DND-41 (cell line): Measurements from ENCODE around the gene UST.

Source experiments
- ATAC-seq: fragments of 200-7000 bp; cut with Tn5 transposase; 3 replicates; pipeline ENCODE4 v1.9.1; 2021; ENCODE audit warnings: low read depth; ENCODE audit not compliant: insufficient read depth
- DNase-seq: peaks from one replicate; pipeline ENCODE4 v3.0.0-alpha.2; 2020
- H2AFZ ChIP-seq: 2 replicates; pipeline ENCODE4 v1.6.0; 2012; ENCODE audit warnings: low read depth, low read length
- H3K27ac ChIP-seq: 2 replicates; pipeline ENCODE4 v1.5.1; 2012; ENCODE audit warnings: low read length, inconsistent platforms
- H3K27me3 ChIP-seq: fragments of 200-600 bp; sonication (generic); 2 replicates; pipeline ENCODE4 v1.6.0; 2012; ENCODE audit warnings: low read length, mild to moderate bottlenecking, inconsistent platforms; ENCODE audit not compliant: insufficient read depth, poor library complexity
- H3K36me3 ChIP-seq: 2 replicates; pipeline ENCODE4 v1.5.1; 2012; ENCODE audit warnings: low read length, inconsistent platforms; ENCODE audit not compliant: insufficient read depth
- H3K4me1 ChIP-seq: 2 replicates; pipeline ENCODE4 v1.5.1; 2012; ENCODE audit warnings: mild to moderate bottlenecking, low read length; ENCODE audit not compliant: insufficient read depth
- H3K4me2 ChIP-seq: 2 replicates; pipeline ENCODE4 v1.6.0; 2012; ENCODE audit warnings: mild to moderate bottlenecking, moderate library complexity, low read length, inconsistent platforms; ENCODE audit not compliant: insufficient read depth
- H3K4me3 ChIP-seq, 2 experiments: fragments of 200-600 bp in 1 of 2; shearing (Covaris generic) in 1 of 2; 2 replicates each; pipeline ENCODE4 v1.5.1; 2012 to 2016; ENCODE audit warnings: inconsistent platforms in 2 of 2, low read length in 2 of 2, mild to moderate bottlenecking in 2 of 2, low read depth in 1 of 2, moderate library complexity in 1 of 2
- H3K79me2 ChIP-seq: 2 replicates; pipeline ENCODE4 v1.6.0; 2012; ENCODE audit warnings: low read length, inconsistent platforms; ENCODE audit not compliant: insufficient read depth
- H3K9ac ChIP-seq: 2 replicates; pipeline ENCODE4 v1.6.0; 2012; ENCODE audit warnings: low read depth, mild to moderate bottlenecking, inconsistent platforms, low read length, moderate library complexity
- H3K9me3 ChIP-seq: 2 replicates; pipeline ENCODE4 v1.5.1; 2012; ENCODE audit warnings: low read length, moderate library complexity, mild to moderate bottlenecking, inconsistent platforms; ENCODE audit not compliant: insufficient read depth, severe bottlenecking
- H4K20me1 ChIP-seq: 2 replicates; pipeline ENCODE4 v1.6.0; 2012; ENCODE audit warnings: low read length; ENCODE audit not compliant: insufficient read depth
- CTCF ChIP-seq: IDR thresholded peaks from 2 replicates; pipeline ENCODE4 v1.5.1; 2012; ENCODE audit warnings: borderline replicate concordance, low read length, moderate library complexity, mild to moderate bottlenecking; ENCODE audit not compliant: poor library complexity, severe bottlenecking; ENCODE audit errors: extremely low read depth
- EZH2 ChIP-seq: IDR thresholded peaks from 3 replicates; pipeline ENCODE4 v1.6.1; 2012; ENCODE audit warnings: borderline replicate concordance, low read depth, mild to moderate bottlenecking, moderate library complexity, low read length, inconsistent platforms; ENCODE audit not compliant: severe bottlenecking

UST gene

GRCh38 chr6:148885925-148886845, 139.4 kb downstream of the UST start:
- DNase-seq (no peak), ATAC-seq (no peak)
- Histone ChIP-seq H3K27ac (no peak overlapping the region), H3K4me3 (no peak overlapping the region), H3K79me2 (no peaks in the 10 kb centered on the region), H4K20me1 (no peaks in the 10 kb centered on the region), H3K36me3 (no peaks in the 10 kb centered on the region), H3K27me3 (no peaks in the 10 kb centered on the region), H3K9me3 (no peaks in the 10 kb centered on the region), H3K4me2 (no peak overlapping the region), H2AFZ (no peak overlapping the region), H3K9ac (no peak overlapping the region), H3K4me1 (peaks cover 9% of the 10 kb centered on the region)
- TF ChIP-seq CTCF (no peak), EZH2 (no peak)

GRCh38 chr6:148887181-148887580, 140.4 kb downstream of the UST start:
- H3K9me3 ChIP-seq, result no peaks in the 10 kb centered on the region
- H4K20me1 ChIP-seq, result no peaks in the 10 kb centered on the region
- H3K36me3 ChIP-seq, result no peaks in the 10 kb centered on the region
- H3K4me3 ChIP-seq, result no peak overlapping the region
- no peak overlapping the region for H3K27ac ChIP-seq
- no peak overlapping the region for H3K9ac ChIP-seq
- no peak overlapping the region for H3K4me2 ChIP-seq
- H2AFZ ChIP-seq, result no peak overlapping the region
- H3K27me3 ChIP-seq, result no peaks in the 10 kb centered on the region
- ATAC-seq (no peak), DNase-seq (no peak)
- no peaks in the 10 kb centered on the region for H3K4me1 ChIP-seq
- no peaks in the 10 kb centered on the region for H3K79me2 ChIP-seq
- TF ChIP-seq EZH2, result no peak
- TF ChIP-seq CTCF, result no peak

DNA sequence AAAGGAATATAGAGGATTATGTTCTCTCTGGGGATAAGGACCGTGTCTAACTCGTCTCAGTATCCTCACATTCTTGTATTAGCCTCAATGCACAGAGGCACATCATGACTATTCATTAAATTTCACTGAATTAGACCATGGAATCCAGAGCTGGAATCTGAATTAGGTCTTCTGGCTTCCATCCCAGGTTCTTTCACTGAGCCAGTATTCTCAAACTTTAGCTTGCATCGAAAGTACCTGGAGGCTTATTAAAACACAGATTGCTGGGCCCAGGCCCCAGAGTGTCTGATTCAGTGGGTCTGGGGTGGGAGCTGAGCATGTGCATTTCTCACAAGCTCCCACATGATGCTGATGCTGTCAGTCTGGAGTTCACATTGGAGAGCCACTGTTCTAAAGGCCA, 142.0 kb downstream of the UST start:
- Histone ChIP-seq H4K20me1 (no peaks in the 10 kb centered on the region), H3K9ac (no peak overlapping the region), H3K27me3 (no peaks in the 10 kb centered on the region), H3K4me1 (no peaks in the 10 kb centered on the region), H3K36me3 (no peaks in the 10 kb centered on the region), H3K9me3 (no peaks in the 10 kb centered on the region), H3K27ac (no peak overlapping the region), H3K4me2 (no peak overlapping the region), H2AFZ (no peak overlapping the region), H3K4me3 (no peak overlapping the region), H3K79me2 (no peaks in the 10 kb centered on the region)
- DNase-seq, result no peak
- TF ChIP-seq CTCF, result no peak
- TF ChIP-seq EZH2, result no peak
- no peak for ATAC-seq
